PC-9 (cell line): ENCODE measurements around the gene CSE1L.

Experiments used
- EZH2 ChIP-seq: fragments of 200-600 bp; sonication (generic); IDR thresholded peaks from 2 replicates; pipeline ENCODE4 v1.8.0; 2017; ENCODE audit warnings: antibody characterized with exemption, low read depth
- TF ChIP-seq, protein P1 (sequence below): fragments of 200-600 bp; sonication (generic); conservative IDR thresholded peaks from 2 replicates; pipeline ENCODE4 v1.6.1; 2017; ENCODE audit warnings: mixed run types, antibody characterized with exemption, mild to moderate bottlenecking, moderate library complexity

DNA sequence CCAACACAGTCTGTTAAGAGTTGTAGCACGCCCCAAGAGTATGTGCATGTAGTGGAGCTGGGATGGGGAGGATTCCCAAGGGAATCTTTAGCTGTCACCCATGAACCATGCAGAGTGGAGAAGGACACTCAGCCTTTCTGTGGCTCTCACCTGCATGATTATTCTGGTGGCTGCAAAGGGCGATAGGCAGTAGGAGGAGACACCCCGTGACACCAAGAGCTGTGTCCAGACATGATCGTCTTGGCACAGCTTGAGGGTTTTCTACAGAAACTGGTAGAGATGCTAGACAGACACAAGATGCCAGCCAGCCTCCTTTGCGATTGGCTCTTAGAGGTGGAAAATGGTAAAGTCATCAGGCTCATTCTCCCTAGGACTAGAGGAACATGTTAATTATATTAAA, 3.1 kb upstream of the CSE1L start:
- TF ChIP-seq, protein P1, sequence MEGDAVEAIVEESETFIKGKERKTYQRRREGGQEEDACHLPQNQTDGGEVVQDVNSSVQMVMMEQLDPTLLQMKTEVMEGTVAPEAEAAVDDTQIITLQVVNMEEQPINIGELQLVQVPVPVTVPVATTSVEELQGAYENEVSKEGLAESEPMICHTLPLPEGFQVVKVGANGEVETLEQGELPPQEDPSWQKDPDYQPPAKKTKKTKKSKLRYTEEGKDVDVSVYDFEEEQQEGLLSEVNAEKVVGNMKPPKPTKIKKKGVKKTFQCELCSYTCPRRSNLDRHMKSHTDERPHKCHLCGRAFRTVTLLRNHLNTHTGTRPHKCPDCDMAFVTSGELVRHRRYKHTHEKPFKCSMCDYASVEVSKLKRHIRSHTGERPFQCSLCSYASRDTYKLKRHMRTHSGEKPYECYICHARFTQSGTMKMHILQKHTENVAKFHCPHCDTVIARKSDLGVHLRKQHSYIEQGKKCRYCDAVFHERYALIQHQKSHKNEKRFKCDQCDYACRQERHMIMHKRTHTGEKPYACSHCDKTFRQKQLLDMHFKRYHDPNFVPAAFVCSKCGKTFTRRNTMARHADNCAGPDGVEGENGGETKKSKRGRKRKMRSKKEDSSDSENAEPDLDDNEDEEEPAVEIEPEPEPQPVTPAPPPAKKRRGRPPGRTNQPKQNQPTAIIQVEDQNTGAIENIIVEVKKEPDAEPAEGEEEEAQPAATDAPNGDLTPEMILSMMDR = no peak
- TF ChIP-seq EZH2 = no peak
